Epithelial cell of proximal tubule (primary cell): Measurements from ENCODE around the gene TMEM86B. TPM values are rescaled to one million over a fixed set of nuclear protein-coding genes. Genes with fewer than 3 reads are reported as not detected.

Experiments
- DNase-seq: peaks from one replicate; pipeline ENCODE4 v3.0.0-alpha.2; 2011; ENCODE audit warnings: low read depth
- H3K4me3 ChIP-seq: 2 replicates; pipeline ENCODE4 v1.5.1; 2011; ENCODE audit warnings: low read depth, mild to moderate bottlenecking, low read length
- total RNA-seq: library from RNA; depleted of rRNA; stranded (reverse); fragments of >200 nt; gene quantifications from 2 replicates; pipeline ENCODE4 v1.2.3, GENCODE V29; 2015
- TF ChIP-seq, protein P1 (sequence below): conservative IDR thresholded peaks from 2 replicates; pipeline ENCODE4 v1.5.1; 2012; ENCODE audit warnings: low read depth, mild to moderate bottlenecking, low read length

TMEM86B gene
- total RNA-seq, 1 donor from 2014 or later = 2.6 TPM

- DNase-seq = no peak
- H3K4me3 ChIP-seq = no peak overlapping the region
- TF ChIP-seq, protein P1, sequence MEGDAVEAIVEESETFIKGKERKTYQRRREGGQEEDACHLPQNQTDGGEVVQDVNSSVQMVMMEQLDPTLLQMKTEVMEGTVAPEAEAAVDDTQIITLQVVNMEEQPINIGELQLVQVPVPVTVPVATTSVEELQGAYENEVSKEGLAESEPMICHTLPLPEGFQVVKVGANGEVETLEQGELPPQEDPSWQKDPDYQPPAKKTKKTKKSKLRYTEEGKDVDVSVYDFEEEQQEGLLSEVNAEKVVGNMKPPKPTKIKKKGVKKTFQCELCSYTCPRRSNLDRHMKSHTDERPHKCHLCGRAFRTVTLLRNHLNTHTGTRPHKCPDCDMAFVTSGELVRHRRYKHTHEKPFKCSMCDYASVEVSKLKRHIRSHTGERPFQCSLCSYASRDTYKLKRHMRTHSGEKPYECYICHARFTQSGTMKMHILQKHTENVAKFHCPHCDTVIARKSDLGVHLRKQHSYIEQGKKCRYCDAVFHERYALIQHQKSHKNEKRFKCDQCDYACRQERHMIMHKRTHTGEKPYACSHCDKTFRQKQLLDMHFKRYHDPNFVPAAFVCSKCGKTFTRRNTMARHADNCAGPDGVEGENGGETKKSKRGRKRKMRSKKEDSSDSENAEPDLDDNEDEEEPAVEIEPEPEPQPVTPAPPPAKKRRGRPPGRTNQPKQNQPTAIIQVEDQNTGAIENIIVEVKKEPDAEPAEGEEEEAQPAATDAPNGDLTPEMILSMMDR = no peak
These were observed 31.0 kb downstream of the TMEM86B start for GRCh38 chr19:55197528-55197927.

DNA sequence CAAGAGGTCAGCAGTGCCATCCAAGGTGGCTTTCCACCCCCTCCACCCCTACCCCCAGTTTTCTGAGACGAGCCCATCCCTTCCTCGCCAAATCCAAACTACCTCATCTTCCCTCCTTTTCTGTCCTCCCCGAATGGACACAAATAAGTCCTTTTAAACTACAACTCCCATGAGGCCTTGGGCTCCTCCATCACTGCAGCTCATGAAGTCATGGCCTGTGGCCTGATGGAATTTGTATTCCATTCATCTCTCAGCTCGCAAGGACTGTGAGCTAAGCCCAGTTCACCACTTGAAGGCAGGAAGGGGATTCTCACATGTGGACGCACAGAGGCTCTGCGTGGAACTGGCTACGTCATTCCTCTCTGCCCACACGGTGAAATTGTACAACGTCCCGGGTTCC, 31.8 kb downstream of the TMEM86B start:
- TF ChIP-seq, protein P1 = no peak
- H3K4me3 ChIP-seq = no peak overlapping the region
- DNase-seq = no peak

- DNase-seq = no peak
- TF ChIP-seq, protein P1 = no peak
- H3K4me3 ChIP-seq = no peak overlapping the region
These were observed 35.1 kb downstream of the TMEM86B start for GRCh38 chr19:55193481-55193880.

DNA sequence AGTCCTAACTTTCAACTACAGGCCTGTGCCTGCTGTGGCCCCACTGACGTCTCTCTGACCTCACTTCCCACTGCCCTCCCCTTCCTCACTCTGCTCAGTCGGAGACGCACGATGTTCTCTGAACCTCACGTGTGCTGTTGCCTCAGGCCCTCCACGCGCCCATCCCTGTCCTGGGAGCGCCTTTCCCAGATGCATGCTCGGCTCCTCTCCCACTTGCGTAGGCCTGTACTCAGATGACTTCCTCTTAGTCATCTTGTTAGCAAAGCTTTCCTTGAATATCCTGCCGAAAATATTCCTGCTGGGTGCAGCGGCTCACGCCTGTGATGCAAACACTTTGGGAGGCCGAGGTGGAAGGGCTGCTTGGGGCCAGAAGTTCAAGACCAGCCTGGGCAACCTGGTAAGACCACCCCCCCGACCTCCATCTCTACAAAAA, 39.1 kb downstream of the TMEM86B start:
- H3K4me3 ChIP-seq = no peak overlapping the region
- TF ChIP-seq, protein P1 = no peak
- no peak for DNase-seq

GRCh38 chr19:55188625-55189024, 39.9 kb downstream of the TMEM86B start:
- H3K4me3 ChIP-seq = peak overlapping the region; percentile 8
- no peak for DNase-seq
- TF ChIP-seq, protein P1 = no peak

- TF ChIP-seq, protein P1 = no peak
- H3K4me3 ChIP-seq = no peak overlapping the region
- DNase-seq = no peak
These were observed 42.5 kb downstream of the TMEM86B start for GRCh38 chr19:55186080-55186479.

- H3K4me3 ChIP-seq = no peak overlapping the region
- TF ChIP-seq, protein P1 = no peak
- no peak for DNase-seq
These were observed 46.8 kb downstream of the TMEM86B start for GRCh38 chr19:55181740-55182139.
